Measurements from ENCODE around the gene CD99L2.

The CD99L2 gene

DNA sequence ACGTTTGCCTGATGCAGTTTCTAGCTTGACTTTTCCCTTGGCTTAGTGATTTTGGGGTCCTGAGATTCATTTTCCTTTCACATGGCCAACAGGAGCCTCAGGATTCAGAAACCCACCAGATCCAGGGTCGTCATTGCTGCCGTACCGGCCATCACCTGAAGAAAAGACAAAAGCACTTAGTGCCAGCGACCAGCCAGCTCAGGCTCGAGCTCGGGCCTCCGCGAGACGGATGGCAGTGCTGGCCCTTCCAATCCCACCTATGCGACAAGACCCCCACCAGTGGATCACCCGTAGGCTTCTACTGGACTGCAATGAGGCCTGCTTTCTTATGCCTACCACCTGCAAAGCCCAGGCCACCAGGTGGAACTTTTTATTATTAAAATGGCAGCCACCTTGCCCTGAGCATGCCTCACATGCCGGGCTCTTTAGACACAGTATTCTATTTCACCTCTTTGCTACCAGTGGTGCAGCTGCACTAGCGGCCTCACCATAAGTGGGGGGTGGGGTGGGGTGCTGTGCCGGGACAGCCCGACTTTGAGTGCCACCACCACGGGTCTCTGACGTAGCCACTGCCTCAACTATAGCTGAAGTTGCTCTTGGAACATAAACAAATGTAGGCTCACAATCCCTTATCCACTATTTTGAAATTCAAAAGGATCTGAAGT lies 121.0 kb downstream of the CD99L2 start:
- DNase-seq = no peak

DNA sequence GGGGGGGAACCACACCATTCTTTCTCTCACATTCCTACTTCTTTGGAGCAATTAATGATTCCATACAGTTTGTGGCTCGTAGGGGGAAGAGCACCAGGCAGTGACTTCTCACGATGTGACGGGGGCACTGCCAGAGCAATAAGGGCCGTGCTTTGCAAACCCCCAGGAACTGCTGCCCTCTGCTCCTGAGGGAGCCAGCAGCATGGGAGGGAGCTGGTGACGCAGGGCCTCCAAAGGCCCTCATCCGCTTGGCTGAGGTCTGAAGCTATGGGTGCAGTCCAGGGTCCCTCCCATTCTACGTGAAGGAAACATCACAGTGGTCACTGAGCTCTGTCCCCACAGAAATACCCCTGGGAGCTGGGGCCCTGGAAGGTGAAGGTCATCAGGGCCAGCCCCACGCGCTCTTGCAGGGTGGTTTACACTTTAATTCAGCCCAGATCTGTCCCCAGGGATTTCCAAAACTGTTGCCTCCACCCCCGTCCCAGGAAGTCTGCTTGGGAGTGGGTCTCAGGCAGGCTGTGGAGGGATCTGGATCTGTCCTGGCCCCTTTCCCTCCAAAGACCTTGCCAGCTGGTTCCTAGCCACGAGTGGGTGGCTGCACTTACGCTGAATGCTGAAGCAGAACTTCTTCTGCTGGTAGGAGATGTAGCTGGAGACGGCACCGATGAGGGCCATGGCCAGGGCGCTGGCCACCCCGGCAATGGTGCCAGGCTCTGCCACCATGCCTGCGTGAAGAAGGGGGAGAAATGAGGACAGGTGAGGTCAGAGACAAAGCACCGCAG lies 122.7 kb downstream of the CD99L2 start:
- no peak for DNase-seq

DNA sequence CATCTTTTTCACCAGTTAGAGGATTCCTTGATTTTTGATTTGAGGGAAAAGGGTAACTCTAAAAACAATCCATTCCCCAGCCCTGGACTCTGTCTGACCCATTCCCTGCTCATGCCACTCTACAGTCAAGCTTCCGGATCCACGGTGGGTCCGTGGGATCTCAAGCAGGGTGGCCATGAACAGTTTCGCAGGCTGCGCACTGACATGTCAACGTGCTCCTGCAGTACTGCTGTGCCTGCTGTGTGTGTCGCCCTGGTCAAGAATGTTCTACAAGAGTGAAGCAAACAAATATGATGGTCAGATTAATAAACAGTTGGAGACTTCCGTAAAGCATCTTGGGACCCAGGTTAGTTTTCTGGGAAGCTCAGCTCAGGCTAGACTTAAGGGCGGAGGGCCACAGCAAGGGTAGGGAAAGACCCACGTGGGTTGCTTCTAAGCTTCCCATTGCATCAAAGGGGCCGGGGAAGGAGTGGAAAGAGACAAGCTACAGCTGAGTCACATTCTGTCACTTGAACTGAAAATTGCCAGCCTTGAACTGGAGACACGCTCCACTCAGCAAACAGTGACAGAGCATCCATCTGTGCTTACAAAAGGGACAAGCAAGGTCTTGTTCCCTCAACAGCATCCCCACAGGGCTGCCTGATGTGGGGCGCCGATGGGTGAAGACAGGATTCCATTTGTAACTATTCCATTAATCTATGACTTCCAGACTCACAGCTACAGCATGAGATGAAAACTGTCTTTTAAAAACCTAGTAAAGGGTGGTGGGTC lies 123.5 kb downstream of the CD99L2 start:
- no peak for DNase-seq

DNA sequence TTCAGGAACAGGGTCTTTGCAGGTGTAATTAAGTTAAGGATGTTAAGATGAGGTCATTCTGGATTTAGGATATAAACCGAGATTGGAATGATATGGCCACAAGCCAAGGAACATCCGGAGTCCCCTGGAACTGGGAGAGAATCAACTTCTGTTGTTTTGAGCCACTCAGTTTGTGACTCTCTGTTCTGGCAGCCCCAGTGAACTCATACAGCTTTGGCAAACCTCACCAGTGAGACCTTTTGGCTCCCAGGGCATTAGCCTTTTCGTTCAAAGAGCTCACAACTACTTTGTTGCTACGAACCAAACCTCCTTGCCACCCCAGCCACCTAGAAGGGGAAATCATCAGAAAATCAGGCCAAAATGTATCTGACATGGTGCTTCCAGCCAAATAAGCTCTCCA lies 124.8 kb downstream of the CD99L2 start:
- no peak for DNase-seq

DNA sequence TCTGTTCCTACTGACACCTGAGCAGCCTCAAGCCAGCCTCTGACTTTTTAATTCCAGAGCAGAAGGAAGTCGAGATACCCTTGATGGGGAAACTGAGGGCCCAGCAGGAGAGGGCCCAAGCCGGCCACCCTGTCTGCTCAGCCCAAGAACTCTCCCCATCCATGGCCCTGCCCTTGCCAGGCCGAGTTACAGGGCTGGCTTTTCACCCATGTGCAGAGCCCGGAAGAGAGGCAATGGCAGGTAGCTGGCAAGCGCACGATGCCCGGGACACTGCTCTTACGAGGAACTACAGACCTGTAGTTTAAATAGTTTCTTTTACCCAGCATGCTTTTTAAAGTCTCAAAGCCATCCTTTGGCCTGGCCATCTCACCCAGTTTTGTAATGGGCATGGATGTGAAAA lies 125.4 kb downstream of the CD99L2 start:
- DNase-seq = no peak

DNA sequence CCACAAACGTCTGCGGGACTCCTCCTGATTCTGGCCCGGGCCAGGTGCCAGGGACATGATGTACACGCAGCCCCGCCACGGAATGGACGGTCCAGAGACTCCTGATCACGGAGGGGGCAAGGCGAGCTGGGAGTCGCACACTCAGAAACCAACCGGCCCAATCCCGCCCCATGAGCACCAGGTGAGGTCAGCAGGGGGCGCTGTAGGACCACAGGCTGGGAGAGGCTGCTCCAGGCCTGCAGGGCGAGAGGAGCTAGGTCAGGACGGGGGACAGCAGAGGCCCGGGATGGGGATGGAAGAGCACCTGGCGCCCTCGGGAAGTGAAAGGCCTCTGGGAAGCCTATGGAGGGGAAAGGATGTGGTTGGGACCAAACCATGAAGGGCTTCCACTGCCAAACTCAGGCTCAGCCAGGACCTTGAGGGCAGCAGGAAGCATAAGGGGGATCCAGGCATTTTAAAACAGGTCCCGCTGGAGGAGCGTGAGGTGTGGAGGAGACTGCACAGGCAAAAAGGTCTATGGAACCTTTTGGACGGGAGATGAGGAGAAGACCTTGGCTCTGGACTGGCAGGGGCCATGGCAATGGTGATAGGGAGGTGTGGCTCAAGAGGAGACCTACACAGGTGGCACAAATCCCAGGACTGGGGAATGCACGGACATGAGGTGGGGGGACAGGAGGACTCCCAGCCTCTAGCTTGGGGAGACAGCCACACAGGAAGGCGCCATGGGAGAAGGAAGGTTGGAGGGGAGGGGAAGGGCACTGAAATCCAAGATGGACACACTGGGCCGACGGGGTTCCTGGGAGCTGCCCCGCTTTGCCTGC lies 126.1 kb downstream of the CD99L2 start:
- DNase-seq = peak; percentile 8 to 19

DNA sequence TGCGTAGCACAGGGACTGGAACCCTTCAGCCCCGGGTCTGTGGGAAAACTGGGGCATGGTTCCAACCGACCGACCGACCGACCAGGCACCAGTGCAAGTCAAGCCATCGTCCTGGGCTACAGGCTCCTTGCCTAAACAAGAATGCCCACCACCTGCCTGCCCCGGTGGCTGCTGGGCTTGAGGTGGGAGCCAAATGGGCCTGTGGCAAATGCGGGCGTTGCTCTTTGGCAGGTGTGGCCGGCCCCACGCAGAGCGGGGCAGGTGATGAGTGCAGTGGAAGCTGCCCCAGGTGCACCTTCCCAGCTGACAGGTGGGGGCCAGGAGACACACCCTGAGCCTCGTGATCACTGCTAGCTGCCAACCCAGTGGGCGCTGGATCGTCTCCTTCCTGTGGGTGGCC lies 127.4 kb downstream of the CD99L2 start:
- DNase-seq = no peak

DNA sequence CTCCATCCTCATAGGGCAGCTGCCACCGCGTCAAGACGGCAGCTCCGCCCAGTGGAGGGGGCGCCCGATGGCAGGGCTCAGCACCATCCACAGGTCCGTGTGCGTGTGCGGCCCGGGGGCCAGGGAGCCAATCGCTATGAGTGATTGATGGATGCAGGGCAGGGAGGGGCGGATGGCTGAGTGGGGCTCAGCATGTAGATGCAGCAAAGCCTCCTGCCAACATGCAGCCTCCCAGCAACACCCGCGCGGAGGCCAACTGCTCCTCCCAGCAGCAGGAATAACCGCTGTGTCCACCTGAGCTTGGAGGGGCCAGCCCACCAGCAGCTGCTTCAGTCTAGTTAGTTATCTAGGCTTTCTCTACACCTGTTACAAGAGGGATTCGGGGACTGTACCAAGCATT lies 127.8 kb downstream of the CD99L2 start:
- DNase-seq = no peak

DNA sequence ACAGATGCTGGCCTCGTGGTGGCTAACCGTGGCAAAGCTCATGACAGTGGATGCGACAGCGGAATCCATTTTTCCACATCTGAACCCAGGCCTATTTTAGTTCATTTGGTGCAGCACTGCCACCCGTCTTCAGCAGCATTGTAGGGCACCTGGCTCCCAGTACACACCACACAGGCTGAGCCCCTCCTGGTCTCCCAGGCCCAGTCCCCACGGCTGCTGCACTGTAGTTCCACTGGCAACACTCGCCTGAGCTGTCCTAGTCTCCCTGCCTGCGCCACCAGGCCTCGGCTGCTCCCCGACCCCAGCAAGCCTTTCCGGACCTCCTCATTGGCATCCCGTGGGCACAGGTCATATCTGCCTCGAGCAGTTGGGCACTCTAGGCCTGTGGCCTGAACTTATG lies 129.1 kb downstream of the CD99L2 start:
- no peak for DNase-seq

DNA sequence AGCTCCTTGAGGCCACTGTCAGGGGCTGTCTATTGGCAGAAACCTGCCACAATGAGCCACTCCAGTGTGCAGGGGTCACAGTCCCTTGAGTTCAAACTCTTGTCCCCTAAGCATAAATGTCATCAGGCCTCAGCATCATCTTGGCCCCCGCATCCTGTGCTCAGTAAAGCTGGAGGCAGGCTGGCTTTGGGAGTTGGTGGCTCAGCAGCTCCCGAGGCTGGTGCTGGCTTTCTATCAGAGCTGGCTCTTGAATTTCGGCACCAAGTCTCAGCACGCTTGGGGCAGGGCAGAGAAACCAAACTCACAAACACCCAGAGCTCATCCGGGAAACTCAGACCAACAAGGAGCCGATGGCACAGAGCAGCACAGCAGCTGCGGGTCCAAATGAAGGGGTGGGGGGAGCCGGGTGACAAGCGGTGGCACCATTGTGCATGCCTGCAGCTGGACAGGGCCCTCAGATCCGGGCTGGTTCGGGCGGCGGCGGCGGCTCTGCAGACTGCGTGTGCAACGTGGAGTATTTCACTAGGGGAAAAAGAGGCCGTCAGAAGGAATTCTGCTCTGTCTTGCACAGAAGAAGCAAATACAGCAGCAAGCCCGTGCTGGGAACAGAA lies 129.8 kb downstream of the CD99L2 start:
- DNase-seq = no peak

DNA sequence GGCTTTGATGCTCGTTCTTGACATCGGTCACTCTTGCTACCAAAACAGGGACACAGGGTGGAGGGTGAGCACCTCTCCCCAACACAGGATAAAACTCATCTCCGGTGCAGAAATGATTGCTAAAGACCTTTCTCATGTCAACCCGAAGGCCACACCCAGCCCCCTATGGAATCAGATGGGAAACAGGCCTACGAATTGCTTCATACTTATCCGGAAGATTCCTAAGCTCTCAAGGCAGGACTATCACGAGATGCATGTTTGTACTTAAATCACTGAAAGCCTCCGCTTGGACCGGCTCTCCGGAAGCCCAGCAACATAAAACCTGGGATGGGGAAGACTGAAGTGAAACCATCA lies 130.4 kb downstream of the CD99L2 start:
- no peak for DNase-seq

DNA sequence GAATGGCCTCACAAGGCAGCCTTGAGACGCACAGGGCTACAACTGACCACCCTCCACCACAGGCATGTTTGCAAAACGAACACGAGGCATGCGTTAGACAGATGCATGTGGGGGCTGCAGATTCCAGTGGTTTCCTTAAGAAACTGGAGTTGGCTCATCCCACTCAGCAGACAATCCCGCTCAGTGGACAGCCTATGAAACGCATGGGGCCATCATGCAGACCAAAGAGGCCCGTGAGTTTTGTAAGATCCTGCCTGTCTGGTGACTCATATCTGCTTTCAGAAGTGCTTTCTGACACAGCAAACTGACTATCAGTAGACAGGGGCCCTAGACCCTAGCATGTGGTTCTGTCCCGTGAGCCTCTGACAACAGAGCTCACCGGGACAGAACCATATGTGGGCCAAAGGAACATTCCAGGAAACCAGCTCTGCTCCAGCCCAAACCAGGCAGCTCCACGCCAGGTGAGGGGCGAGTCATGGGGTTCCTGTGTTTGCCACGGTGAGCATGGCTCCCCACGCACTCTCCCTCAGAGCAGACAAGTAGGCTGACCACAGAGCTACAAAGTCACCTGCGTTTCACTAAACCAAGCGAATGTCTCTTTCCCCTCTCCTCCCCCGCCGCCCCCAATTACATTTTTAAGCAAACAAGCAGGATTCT lies 130.9 kb downstream of the CD99L2 start:
- peak; percentile 6 to 22 for DNase-seq

DNA sequence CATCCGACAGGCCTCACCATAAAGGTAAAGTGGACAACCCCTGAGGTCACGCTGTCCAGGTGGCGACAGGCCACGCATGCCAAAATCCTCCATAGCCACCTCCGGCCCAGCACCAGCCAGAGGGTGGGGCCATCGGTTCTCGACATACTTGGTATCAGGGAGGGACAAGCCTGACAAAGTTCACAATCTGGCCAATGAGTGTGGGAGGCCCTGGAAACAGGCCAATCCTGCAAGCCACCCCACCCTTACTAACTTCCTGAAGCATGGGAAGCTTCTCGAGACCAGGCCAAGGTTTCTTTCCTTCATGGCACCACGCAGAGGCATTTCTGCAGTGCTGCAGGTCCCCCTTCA lies 131.4 kb downstream of the CD99L2 start:
- DNase-seq = no peak

DNA sequence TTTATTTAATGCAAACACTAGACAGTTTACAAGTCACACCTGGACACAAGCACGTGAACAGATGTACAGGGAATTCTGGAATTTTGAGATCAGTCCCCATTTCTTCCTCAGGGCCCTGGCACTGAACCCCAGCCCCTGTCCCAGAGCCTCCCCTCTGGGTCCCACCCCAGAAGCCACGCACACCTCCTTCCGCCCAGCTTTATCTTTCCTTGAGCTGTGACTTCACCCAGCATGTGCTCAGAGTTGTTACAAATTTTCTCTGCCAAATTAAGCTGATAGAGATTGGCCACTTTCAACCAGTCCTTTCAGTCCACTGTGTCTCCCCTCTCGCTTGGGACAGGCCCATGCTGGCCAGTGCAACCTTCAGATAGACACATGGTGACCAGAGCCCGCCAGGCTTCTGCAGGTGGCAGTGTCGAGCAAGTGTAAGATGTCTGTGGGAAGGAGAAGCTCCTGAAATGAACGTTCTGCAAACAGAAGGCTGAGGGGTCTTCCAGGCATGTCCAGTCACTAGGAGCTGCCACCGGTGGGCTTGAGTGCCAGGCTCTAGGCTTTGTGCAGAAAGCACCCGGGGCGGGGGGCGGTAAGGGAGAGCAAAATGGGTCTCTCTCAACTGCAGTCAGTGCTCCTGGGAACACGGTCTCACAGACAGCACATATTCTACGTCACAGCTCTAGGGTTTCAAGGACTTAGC lies 132.0 kb downstream of the CD99L2 start:
- no peak for DNase-seq

DNA sequence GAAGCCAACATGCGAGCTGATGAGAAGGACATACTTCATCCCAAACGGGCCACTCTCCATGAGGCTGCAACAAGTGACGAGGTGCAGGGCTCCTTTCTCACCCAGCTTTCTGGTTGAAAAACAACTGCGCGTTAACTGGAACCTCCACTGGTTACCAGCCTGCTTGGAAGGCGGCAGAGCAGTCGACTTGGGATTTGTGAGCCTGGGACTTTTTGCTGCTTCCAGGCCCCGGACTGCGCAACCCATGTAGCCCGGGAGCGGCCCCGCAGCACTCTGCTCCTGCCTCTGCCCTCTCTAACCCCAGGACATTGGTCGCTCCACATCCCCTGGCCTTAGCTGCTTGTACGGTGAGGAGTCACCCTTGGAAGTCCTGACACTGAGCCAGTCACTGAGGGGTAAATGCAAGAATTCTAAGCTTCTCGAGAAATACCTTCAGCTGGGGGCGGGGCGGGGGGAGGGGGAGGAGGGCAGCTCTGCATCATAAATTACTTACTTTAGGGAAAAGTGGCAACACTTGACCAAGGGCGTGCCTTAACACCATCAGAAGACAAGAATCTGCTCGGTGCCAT lies 132.6 kb downstream of the CD99L2 start:
- no peak for DNase-seq

DNA sequence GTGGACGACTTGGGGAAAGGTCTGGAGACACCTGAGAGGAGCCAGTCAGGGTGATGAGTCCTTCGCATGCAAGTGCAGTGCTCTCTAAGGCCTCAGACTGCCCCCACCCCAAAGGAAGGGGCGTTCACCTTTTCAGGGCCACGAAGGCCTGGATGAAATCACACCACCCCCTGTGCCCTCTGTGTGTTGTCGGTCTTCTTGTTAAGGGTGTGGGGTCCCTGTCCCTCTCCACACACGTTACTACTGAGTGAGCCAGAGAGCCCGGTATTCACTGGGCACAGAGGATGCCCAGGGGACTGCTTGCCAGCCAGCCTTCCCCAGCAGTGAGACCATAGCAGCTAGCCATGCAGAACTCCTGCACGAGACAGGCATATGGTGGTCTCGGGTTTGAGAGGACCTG lies 133.2 kb downstream of the CD99L2 start:
- DNase-seq = no peak

DNA sequence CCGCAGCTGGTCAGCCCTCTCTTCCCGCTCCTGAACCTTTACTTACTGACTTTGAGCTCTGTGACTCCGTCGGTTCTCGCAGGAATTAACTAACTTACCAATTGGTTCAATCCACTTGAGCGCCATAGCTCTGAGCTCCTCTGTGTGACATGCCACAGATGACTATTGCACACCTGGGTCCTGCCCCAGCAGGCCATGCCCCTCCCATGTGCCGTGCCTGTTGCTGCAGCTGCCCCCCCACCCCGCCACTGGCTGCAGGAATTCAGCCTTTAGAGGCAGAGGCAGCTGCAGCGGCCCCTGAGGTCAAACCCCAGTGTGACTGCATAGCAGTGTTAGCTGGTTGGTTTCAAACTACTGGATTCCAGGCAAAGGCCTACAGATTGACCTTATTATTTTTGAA lies 134.7 kb downstream of the CD99L2 start:
- no peak for DNase-seq

DNA sequence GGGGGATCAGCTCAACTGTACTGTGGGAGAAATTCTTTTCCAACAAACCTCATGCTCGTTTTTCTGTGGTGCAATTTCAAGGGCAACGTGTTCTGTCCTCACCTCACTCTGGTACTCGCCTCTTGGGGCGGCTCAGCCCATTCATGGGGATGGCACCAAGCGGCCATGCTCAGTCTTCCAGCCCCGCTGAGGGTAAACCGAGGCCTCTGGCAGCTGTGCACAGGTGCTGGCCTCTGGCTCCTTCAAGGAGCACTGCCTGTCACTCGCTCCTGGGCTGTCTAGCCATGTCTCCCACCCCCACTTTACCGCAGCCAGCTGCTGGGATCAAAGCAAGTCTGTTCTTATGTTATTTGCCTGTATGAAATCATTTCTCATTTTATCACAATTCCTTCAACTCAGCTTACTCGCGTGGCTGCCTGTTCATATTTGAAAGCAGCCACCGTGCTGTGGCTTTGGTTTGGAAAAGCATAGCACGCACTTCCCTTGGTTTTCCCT lies 135.1 kb downstream of the CD99L2 start:
- no peak for DNase-seq

DNA sequence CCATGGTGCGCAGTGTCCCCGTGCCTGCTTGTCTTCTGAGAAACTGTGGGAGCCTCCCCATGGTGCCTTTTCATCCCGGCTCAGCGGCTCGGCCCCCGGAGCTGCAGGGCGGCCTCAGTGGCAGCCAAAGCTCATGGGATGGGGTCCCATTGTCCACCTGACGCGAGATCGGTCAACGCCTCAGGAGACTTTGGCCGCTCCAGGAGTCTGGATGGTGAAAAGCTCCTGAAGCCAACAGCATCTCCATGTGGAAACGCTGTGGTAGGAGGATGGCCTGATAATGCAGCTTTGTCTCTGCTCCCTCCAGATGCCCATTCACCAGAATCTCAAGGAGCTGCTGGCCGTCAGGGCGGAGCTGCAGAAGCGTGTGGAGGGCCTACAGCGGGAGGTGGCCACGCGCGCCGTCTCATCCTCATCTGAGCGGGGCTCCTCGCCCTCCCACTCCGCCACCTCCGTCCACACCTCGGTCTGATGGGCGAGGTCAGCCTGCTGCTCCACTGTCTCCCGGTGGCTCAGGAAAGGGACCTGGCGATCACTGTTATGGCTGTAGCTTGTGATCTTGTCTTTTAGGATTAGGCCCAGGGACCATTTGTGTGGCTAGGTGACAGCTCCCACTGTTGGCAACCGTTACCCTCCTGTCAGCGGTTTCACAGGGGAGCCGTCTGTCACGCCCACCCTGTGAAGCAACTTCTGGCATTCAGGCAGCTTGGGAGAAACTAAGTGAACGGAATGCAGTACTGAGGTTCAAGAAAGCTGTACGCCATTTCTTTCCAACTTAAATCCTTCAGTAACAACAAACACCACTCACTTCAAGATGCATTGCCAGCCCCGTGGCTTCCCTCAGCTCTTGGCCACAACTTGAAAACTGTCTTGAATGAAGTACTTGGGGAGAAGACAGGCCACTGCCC lies 136.0 kb downstream of the CD99L2 start:
- no peak for DNase-seq

DNA sequence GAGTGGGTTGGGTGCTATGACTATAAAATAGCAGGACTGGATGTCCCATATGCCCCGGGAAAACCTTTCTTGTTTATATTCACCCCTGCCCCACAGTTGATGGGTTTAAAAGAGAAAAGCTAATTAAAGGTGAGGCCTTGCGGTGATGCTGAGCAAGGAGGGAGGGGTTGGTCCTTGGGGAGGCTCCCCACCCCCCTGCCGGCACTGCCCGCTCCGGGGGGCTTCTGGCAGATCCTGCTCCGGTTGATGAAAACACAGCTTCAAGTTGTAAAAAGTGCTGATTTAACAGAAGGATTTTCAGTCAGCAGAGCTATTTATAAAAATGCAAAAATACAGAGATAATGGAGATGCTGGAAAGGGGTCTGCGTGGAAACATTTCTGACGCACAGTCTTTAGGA lies 136.7 kb downstream of the CD99L2 start:
- no peak for DNase-seq

Measured in AML-193 (cell line).